PC-3 (cell line): Measurements from ENCODE around the gene PCNA. TPM values are rescaled to one million over a fixed set of nuclear protein-coding genes. Genes with fewer than 3 reads are reported as not detected.

Experiments used
- ATAC-seq: fragments of 200-7000 bp; cut with Tn5 transposase; 2 replicates; pipeline ENCODE4 v1.9.1; 2020; ENCODE audit warnings: mild to moderate bottlenecking, moderate library complexity
- BruUV-seq: library from RNA; stranded (reverse); fragments of 400-500 nt; replicated peaks from 2 replicates; lab custom pipeline; 2021; lab: Mats Ljungman, UMichigan
- CTCF ChIA-PET: fragments of 300-600 bp; sonication (Branson Sonifier 250); formaldehyde crosslinking; loops from one replicate; lab custom pipeline; 2022; ENCODE audit warnings: antibody characterized with exemption; lab: Charles Lee
- POLR2A ChIA-PET: fragments of 300-600 bp; sonication (Branson Sonifier 250); formaldehyde crosslinking; loops from one replicate; lab custom pipeline; 2022; ENCODE audit warnings: antibody characterized with exemption; ENCODE audit not compliant: unreplicated experiment; lab: Charles Lee
- DNase-seq: peaks from one replicate; pipeline ENCODE4 v3.0.0-alpha.2; 2015
- H2AFZ ChIP-seq: fragments of 300-600 bp; sonication (generic); 2 replicates; pipeline ENCODE4 v1.6.0; 2016; ENCODE audit warnings: antibody characterized with exemption, low read length
- H3F3A ChIP-seq: fragments of 300-600 bp; sonication (generic); one replicate; pipeline ENCODE4 v1.6.0; 2017; ENCODE audit warnings: antibody characterized with exemption, low read length, control low read depth, mild to moderate bottlenecking; ENCODE audit not compliant: unreplicated experiment
- H3K27ac ChIP-seq: fragments of 300-600 bp; sonication (generic); 2 replicates; pipeline ENCODE4 v1.5.1; 2016; ENCODE audit warnings: mild to moderate bottlenecking, low read length
- H3K27me3 ChIP-seq: fragments of 300-600 bp; sonication (generic); 2 replicates; pipeline ENCODE4 v1.6.1; 2016; ENCODE audit warnings: low read length, mixed read lengths
- H3K36me3 ChIP-seq: fragments of 300-600 bp; sonication (generic); 2 replicates; pipeline ENCODE4 v1.6.1; 2016; ENCODE audit warnings: low read depth, mixed run types, low read length, mixed read lengths
- H3K4me1 ChIP-seq: fragments of 300-600 bp; sonication (generic); 2 replicates; pipeline ENCODE4 v1.5.1; 2016; ENCODE audit warnings: low read length; ENCODE audit not compliant: insufficient read depth
- H3K4me2 ChIP-seq: fragments of 300-600 bp; sonication (generic); 2 replicates; pipeline ENCODE4 v1.6.0; 2016; ENCODE audit warnings: low read length
- H3K4me3 ChIP-seq: fragments of 300-600 bp; sonication (generic); 2 replicates; pipeline ENCODE4 v1.5.1; 2016; ENCODE audit warnings: mild to moderate bottlenecking, low read length, mixed read lengths
- H3K79me2 ChIP-seq: fragments of 300-600 bp; sonication (generic); 2 replicates; pipeline ENCODE4 v1.6.1; 2017; ENCODE audit warnings: low read length, mixed read lengths
- H3K9ac ChIP-seq: fragments of 300-600 bp; sonication (generic); 2 replicates; pipeline ENCODE4 v1.6.0; 2016; ENCODE audit warnings: mild to moderate bottlenecking, low read length
- H3K9me2 ChIP-seq: fragments of 300-600 bp; sonication (generic); replicated peaks from 2 replicates; pipeline ENCODE4 v1.6.1; 2016; ENCODE audit warnings: mixed run types, low read length, mixed read lengths
- H3K9me3 ChIP-seq: fragments of 300-600 bp; sonication (generic); 2 replicates; pipeline ENCODE4 v1.6.1; 2016; ENCODE audit warnings: low read length, mixed read lengths
- H4K20me1 ChIP-seq: fragments of 300-600 bp; sonication (generic); 2 replicates; pipeline ENCODE4 v1.6.1; 2016; ENCODE audit warnings: low read length, mixed read lengths
- EZH2 ChIP-seq: fragments of 300-600 bp; sonication (generic); IDR thresholded peaks from one replicate; pipeline ENCODE4 v1.6.1; 2017; ENCODE audit warnings: antibody characterized with exemption, mild to moderate bottlenecking, low read length; ENCODE audit not compliant: unreplicated experiment
- EZH2phosphoT487 ChIP-seq: fragments of 300-600 bp; sonication (generic); IDR thresholded peaks from 2 replicates; pipeline ENCODE4 v1.6.1; 2018; ENCODE audit warnings: mild to moderate bottlenecking, antibody characterized with exemption, low read length, borderline replicate concordance
- intact Hi-C: fragments of 100-400 bp; cut with micrococcal nuclease; formaldehyde crosslinking; loops from 2 replicates; pipeline ENCODE4 v1.9.0; 2023
- total RNA-seq: library from RNA; depleted of rRNA; stranded (reverse); fragments of >200 nt; gene quantifications from 2 replicates; pipeline ENCODE4 v1.2.3, GENCODE V29; 2014
- TF ChIP-seq, protein P1 (sequence below): fragments of 300-600 bp; sonication (generic); conservative IDR thresholded peaks from 2 replicates; pipeline ENCODE4 v1.5.1; 2017; ENCODE audit warnings: antibody characterized with exemption, low read depth, mild to moderate bottlenecking, low read length

PCNA gene
- total RNA-seq, 1 experiment from 2014 or later: 286 TPM

DNA sequence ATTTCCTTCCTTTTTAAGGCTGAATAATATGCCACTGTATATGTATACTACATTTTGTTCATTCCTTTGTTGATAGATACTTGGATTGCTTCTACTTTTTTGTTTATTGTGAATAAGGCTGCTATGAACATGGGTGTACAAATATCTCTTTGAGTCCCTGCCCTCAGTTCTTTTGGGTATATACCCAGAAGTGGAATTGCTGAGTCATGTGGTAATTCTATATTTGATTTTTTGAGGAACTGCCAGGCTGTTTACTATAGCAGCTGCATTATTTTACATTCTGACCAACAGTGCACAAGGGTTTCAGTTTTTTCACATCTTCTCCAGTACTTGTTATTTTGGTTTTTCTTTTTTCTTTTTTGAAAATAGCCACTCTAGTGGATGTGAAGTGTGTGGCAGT, 41.1 kb upstream of the PCNA start:
- intact Hi-C loops: no loop called here
- peak; percentile 32 for DNase-seq
- Histone ChIP-seq H3F3A (no peaks in the 10 kb centered on the region), H3K79me2 (peaks cover 68% of the 10 kb centered on the region), H3K9me2 (no peaks in the 10 kb centered on the region), H3K4me1 (peaks cover 21% of the 10 kb centered on the region), H2AFZ (no peak overlapping the region), H3K27ac (0 out of 2 replicates have a peak overlapping the region, but pooled peaks have one; percentile 10), H3K4me2 (no peak overlapping the region), H3K9me3 (no peaks in the 10 kb centered on the region), H3K4me3 (no peak overlapping the region), H3K36me3 (peaks cover 3% of the 10 kb centered on the region; the same call in 1 of the 2 replicates), H3K27me3 (no peaks in the 10 kb centered on the region), H4K20me1 (no peaks in the 10 kb centered on the region), H3K9ac (no peak overlapping the region)
- CTCF ChIA-PET: no interaction called here
- no TSS peak for BruUV-seq
- TF ChIP-seq EZH2 (no peak), EZH2phosphoT487 (no peak)
- TF ChIP-seq, protein P1, sequence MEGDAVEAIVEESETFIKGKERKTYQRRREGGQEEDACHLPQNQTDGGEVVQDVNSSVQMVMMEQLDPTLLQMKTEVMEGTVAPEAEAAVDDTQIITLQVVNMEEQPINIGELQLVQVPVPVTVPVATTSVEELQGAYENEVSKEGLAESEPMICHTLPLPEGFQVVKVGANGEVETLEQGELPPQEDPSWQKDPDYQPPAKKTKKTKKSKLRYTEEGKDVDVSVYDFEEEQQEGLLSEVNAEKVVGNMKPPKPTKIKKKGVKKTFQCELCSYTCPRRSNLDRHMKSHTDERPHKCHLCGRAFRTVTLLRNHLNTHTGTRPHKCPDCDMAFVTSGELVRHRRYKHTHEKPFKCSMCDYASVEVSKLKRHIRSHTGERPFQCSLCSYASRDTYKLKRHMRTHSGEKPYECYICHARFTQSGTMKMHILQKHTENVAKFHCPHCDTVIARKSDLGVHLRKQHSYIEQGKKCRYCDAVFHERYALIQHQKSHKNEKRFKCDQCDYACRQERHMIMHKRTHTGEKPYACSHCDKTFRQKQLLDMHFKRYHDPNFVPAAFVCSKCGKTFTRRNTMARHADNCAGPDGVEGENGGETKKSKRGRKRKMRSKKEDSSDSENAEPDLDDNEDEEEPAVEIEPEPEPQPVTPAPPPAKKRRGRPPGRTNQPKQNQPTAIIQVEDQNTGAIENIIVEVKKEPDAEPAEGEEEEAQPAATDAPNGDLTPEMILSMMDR: no peak
- POLR2A ChIA-PET: no interaction called here
- no peak for ATAC-seq

DNA sequence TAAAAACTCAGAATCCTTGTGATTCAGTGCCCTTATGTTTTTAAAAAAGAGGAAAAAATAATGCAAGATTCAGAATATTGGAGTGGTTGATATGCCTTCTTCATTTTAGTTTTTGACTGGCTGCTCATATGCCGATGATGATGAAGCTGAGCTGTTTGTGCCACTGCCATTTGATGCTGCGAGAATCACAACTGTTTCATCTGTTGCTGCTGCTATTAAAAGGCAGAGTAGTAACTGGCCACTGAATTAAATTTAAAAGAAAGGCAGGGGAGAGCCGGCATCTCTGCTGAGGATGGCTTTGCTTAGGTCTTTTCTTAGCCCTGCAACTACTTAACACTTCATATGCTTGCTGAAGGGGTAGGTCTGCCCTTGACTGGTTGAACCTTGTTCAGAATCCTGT, 40.2 kb upstream of the PCNA start:
- intact Hi-C loops: no loop called here
- CTCF ChIA-PET: no interaction called here

More for the DNA sequence above, 40.2 kb upstream of the PCNA start:
- Histone ChIP-seq H4K20me1 (no peaks in the 10 kb centered on the region), H3K4me1 (peaks cover 31% of the 10 kb centered on the region), H2AFZ (no peak overlapping the region), H3K4me2 (no peak overlapping the region), H3K4me3 (no peak overlapping the region), H3K9ac (no peak overlapping the region), H3K9me2 (no peaks in the 10 kb centered on the region), H3K27ac (no peak overlapping the region), H3K79me2 (peaks cover 76% of the 10 kb centered on the region), H3K36me3 (peaks cover 3% of the 10 kb centered on the region; the same call in 1 of the 2 replicates), H3K9me3 (no peaks in the 10 kb centered on the region), H3F3A (no peaks in the 10 kb centered on the region), H3K27me3 (no peaks in the 10 kb centered on the region)
- BruUV-seq: no TSS peak
- POLR2A ChIA-PET: no interaction called here
- TF ChIP-seq, protein P1: no peak
- TF ChIP-seq EZH2phosphoT487 (no peak), EZH2 (no peak)
- DNase-seq: no peak
- ATAC-seq: no peak
